ENCODE results near the gene ZSCAN29. TPM values are rescaled to one million over a fixed set of nuclear protein-coding genes. Genes with fewer than 3 reads are reported as not detected.

ZSCAN29 gene
- total RNA-seq, 1 donor from 2014 or later = 7.8 TPM

GRCh38 chr15:43346305-43346704 is 24.5 kb downstream of the ZSCAN29 start:
- peak in 1 of 3 experiments; percentile 8 for TF ChIP-seq CTCF (IDR thresholded peaks at IDR 0.05)
- no peak for DNase-seq (ENCODE audit: low spot score in 2 of 2)
- peaks cover 2 to 15% of the 10 kb centered on the region in 2 donors for H3K36me3 ChIP-seq
- no peak overlapping the region for H3K4me3 ChIP-seq
- no peaks in the 10 kb centered on the region for H3K9me3 ChIP-seq
- intact Hi-C loops (cut with DNase I) = no loop called here
- no peaks in the 10 kb centered on the region for H3K4me1 ChIP-seq
- no peak overlapping the region for H3K27ac ChIP-seq
- H3K27me3 ChIP-seq = no peaks in the 10 kb centered on the region

- Histone ChIP-seq H3K27me3 (no peaks in the 10 kb centered on the region), H3K4me1 (peaks cover 14 to 23% of the 10 kb centered on the region in 2 donors), H3K9me3 (no peaks in the 10 kb centered on the region), H3K36me3 (peaks cover 0 to 5% of the 10 kb centered on the region in 2 donors), H3K4me3 (peak overlapping the region; percentile 70 to 86), H3K27ac (peak overlapping the region; percentile 93 to 94)
- TF ChIP-seq CTCF (IDR thresholded peaks at IDR 0.05) = no peak
- DNase-seq (ENCODE audit: low spot score in 2 of 2) = no peak
- intact Hi-C loops (cut with DNase I) = loop anchor here (2.0 to 5.0 kb wide), 2 partner anchors 40 to 182 kb away; partner anchors contain the start of genes TUBGCP4 and ZSCAN29
Measured at GRCh38 chr15:43330780-43331087, 40.1 kb downstream of the ZSCAN29 start.

GRCh38 chr15:43329960-43330779 is 40.7 kb downstream of the ZSCAN29 start, which contains the start of gene LCMT2:
LCMT2 (minus strand) TSS chr15:43330573; CDS start chr15:43330489, 84 bp downstream.
- TF ChIP-seq CTCF (IDR thresholded peaks at IDR 0.05) = no peak
- H3K9me3 ChIP-seq = no peaks in the 10 kb centered on the region
- H3K27ac ChIP-seq = peak within 1 kb of the TSS; percentile 93 to 94
- intact Hi-C loops (cut with DNase I) = loop anchor here (2.0 to 5.0 kb wide), 2 partner anchors 41 to 182 kb away; partner anchors contain the start of genes TUBGCP4 and ZSCAN29
- DNase-seq (ENCODE audit: low spot score in 2 of 2) = peak; percentile 67 to 96
- H3K4me1 ChIP-seq = peaks cover 14 to 23% of the 10 kb centered on the region in 2 donors
- no peaks in the 10 kb centered on the region for H3K27me3 ChIP-seq
- H3K36me3 ChIP-seq = peaks cover 0 to 2% of the 10 kb centered on the region in 2 donors
- peak within 1 kb of the TSS; percentile 70 to 86 for H3K4me3 ChIP-seq

GRCh38 chr15:43329217-43329959 is 41.5 kb downstream of the ZSCAN29 start:
- intact Hi-C loops (cut with DNase I) = no loop called here
- Histone ChIP-seq H3K4me1 (peaks cover 14 to 23% of the 10 kb centered on the region in 2 donors), H3K9me3 (no peaks in the 10 kb centered on the region), H3K36me3 (no peaks in the 10 kb centered on the region), H3K27me3 (no peaks in the 10 kb centered on the region), H3K4me3 (peak overlapping the region; percentile 70 to 86), H3K27ac (peak overlapping the region; percentile 93 to 94)
- no peak for DNase-seq (ENCODE audit: low spot score in 2 of 2)
- no peak for TF ChIP-seq CTCF (IDR thresholded peaks at IDR 0.05)

GRCh38 chr15:43325039-43325684 is 45.7 kb downstream of the ZSCAN29 start:
- intact Hi-C loops (cut with DNase I) = no loop called here
- Histone ChIP-seq H3K9me3 (no peaks in the 10 kb centered on the region), H3K4me1 (peaks cover 11 to 21% of the 10 kb centered on the region in 2 donors), H3K27ac (no peak overlapping the region), H3K4me3 (no peak overlapping the region), H3K27me3 (no peaks in the 10 kb centered on the region), H3K36me3 (no peaks in the 10 kb centered on the region)
- no peak for DNase-seq (ENCODE audit: low spot score in 2 of 2)
- no peak for TF ChIP-seq CTCF (IDR thresholded peaks at IDR 0.05)
